SJCRH30 (cell line): ENCODE data around the gene GALT. TPM values are rescaled to one million over a fixed set of nuclear protein-coding genes. Genes with fewer than 3 reads are reported as not detected.
"Not testable (repeated sequence)": the region's sequence is repeated elsewhere in the genome, so short reads cannot be mapped to it uniquely, and the experiment has no call there.

Source experiments
- DNase-seq, 2 experiments: peaks; one replicate each; pipeline ENCODE4 v3.0.0-alpha.2; 2015 to 2020
- H3K27ac ChIP-seq: fragments of 250-450 bp; sonication (Bioruptor Pico); 2 replicates; pipeline ENCODE4 v1.5.1; 2020; ENCODE audit warnings: mild to moderate bottlenecking, moderate library complexity
- H3K27me3 ChIP-seq: fragments of 250-450 bp; sonication (Bioruptor Pico); 2 replicates; pipeline ENCODE4 v1.5.1; 2020; ENCODE audit warnings: mild to moderate bottlenecking, moderate library complexity
- H3K36me3 ChIP-seq: fragments of 250-450 bp; sonication (Bioruptor Pico); 2 replicates; pipeline ENCODE4 v1.5.1; 2020; ENCODE audit warnings: mild to moderate bottlenecking, moderate library complexity
- H3K4me1 ChIP-seq: fragments of 250-450 bp; sonication (Bioruptor Pico); 2 replicates; pipeline ENCODE4 v1.5.1; 2020; ENCODE audit warnings: mild to moderate bottlenecking, moderate library complexity
- H3K4me3 ChIP-seq: fragments of 250-450 bp; sonication (Bioruptor Pico); 2 replicates; pipeline ENCODE4 v1.5.1; 2020; ENCODE audit warnings: mild to moderate bottlenecking, moderate library complexity
- H3K9me3 ChIP-seq: fragments of 250-450 bp; sonication (Bioruptor Pico); replicated peaks from 2 replicates; pipeline ENCODE4 v1.5.1; 2020; ENCODE audit warnings: mild to moderate bottlenecking, moderate library complexity
- total RNA-seq: library from RNA; depleted of rRNA; stranded (reverse); fragments of >200 nt; shearing (Covaris generic); gene quantifications from 2 replicates; pipeline ENCODE4 v1.2.3, GENCODE V29; 2014

Gene GALT
- total RNA-seq, 1 experiment from 2014 or later = 18.9 TPM

- Histone ChIP-seq H3K36me3 (peaks cover 4% of the 10 kb centered on the region; the same call in 1 of the 2 replicates), H3K4me3 (no peak overlapping the region), H3K27me3 (peaks cover under 1% of the 10 kb centered on the region), H3K9me3 (no peaks in the 10 kb centered on the region), H3K27ac (no peak overlapping the region), H3K4me1 (no peaks in the 10 kb centered on the region)
- DNase-seq = no peak
Measured at GRCh38 chr9:34635556-34635955, 10.9 kb upstream of the GALT start.

- H3K9me3 ChIP-seq = no peaks in the 10 kb centered on the region
- H3K27me3 ChIP-seq = no peaks in the 10 kb centered on the region
- no peaks in the 10 kb centered on the region for H3K4me1 ChIP-seq
- DNase-seq = peak; percentile 31 to 59
- H3K36me3 ChIP-seq = peaks cover 4% of the 10 kb centered on the region; the same call in 1 of the 2 replicates
- H3K27ac ChIP-seq = peak overlapping the region; percentile 69
- H3K4me3 ChIP-seq = peak overlapping the region; percentile 79
Measured at GRCh38 chr9:34636791-34637355, 9.6 kb upstream of the GALT start.

- peak; percentile 92 to 93 for DNase-seq
- H3K27me3 ChIP-seq = no peaks in the 10 kb centered on the region
Measured at GRCh38 chr9:34637356-34638137, 8.9 kb upstream of the GALT start, which contains the start of gene SIGMAR1. TSS of gene SIGMAR1 (minus strand) at chr9:34637787. CDS start at chr9:34637697, 90 bp downstream.

GRCh38 chr9:34638138-34638445, 8.4 kb upstream of the GALT start:
- peaks cover 4% of the 10 kb centered on the region; the same call in 1 of the 2 replicates for H3K36me3 ChIP-seq
- H3K27ac ChIP-seq = no peak overlapping the region; the same call in 1 of the 2 replicates
- no peaks in the 10 kb centered on the region for H3K9me3 ChIP-seq
- H3K4me1 ChIP-seq = no peaks in the 10 kb centered on the region
- H3K4me3 ChIP-seq = peak overlapping the region; percentile 79
- no peaks in the 10 kb centered on the region for H3K27me3 ChIP-seq
- no peak for DNase-seq

More at GRCh38 chr9:34637356-34638137, 8.9 kb upstream of the GALT start, which contains the start of gene SIGMAR1:
- Histone ChIP-seq H3K4me3 (peak within 1 kb of the TSS; percentile 79), H3K9me3 (no peaks in the 10 kb centered on the region), H3K36me3 (peaks cover 4% of the 10 kb centered on the region; the same call in 1 of the 2 replicates), H3K27ac (peak within 1 kb of the TSS; percentile 69), H3K4me1 (no peaks in the 10 kb centered on the region)

GRCh38 chr9:34639322-34639721, 7.2 kb upstream of the GALT start:
- H3K27ac ChIP-seq, H3K4me3 ChIP-seq, H3K27me3 ChIP-seq, H3K9me3 ChIP-seq, H3K36me3 ChIP-seq, H3K4me1 ChIP-seq, DNase-seq: not testable (repeated sequence)

GRCh38 chr9:34642679-34643078, 3.8 kb upstream of the GALT start:
- H3K27ac ChIP-seq = no peak overlapping the region

GRCh38 chr9:34644766-34645314, 1.6 kb upstream of the GALT start:
- DNase-seq = no peak
- no peak overlapping the region for H3K4me3 ChIP-seq
- no peaks in the 10 kb centered on the region; the same call in 1 of the 2 replicates for H3K36me3 ChIP-seq
- H3K27me3 ChIP-seq = no peaks in the 10 kb centered on the region
- H3K27ac ChIP-seq = no peak overlapping the region
- H3K4me1 ChIP-seq = peaks cover 4% of the 10 kb centered on the region
- no peaks in the 10 kb centered on the region for H3K9me3 ChIP-seq

More at GRCh38 chr9:34642679-34643078, 3.8 kb upstream of the GALT start:
- no peak for DNase-seq
- H3K36me3 ChIP-seq = no peaks in the 10 kb centered on the region
- peaks cover 4% of the 10 kb centered on the region for H3K4me1 ChIP-seq
- H3K4me3 ChIP-seq = no peak overlapping the region
- H3K27me3 ChIP-seq = no peaks in the 10 kb centered on the region
- no peaks in the 10 kb centered on the region for H3K9me3 ChIP-seq

GRCh38 chr9:34647084-34647403, 569 bp downstream of the GALT start:
- H3K4me1 ChIP-seq = peaks cover 4% of the 10 kb centered on the region
- H3K36me3 ChIP-seq = no peaks in the 10 kb centered on the region; the same call in 1 of the 2 replicates
- H3K27me3 ChIP-seq = no peaks in the 10 kb centered on the region
- H3K27ac ChIP-seq = peak overlapping the region; percentile 53
- peak overlapping the region; percentile 75 for H3K4me3 ChIP-seq
- H3K9me3 ChIP-seq = no peaks in the 10 kb centered on the region
- no peak for DNase-seq

- H3K4me1 ChIP-seq = peaks cover 4% of the 10 kb centered on the region
- no peaks in the 10 kb centered on the region for H3K27me3 ChIP-seq
- no peaks in the 10 kb centered on the region for H3K9me3 ChIP-seq
- no peak overlapping the region for H3K27ac ChIP-seq
- H3K36me3 ChIP-seq = no peaks in the 10 kb centered on the region; the same call in 1 of the 2 replicates
- no peak overlapping the region; the same call in 1 of the 2 replicates for H3K4me3 ChIP-seq
- no peak for DNase-seq
Measured at GRCh38 chr9:34647651-34648050, 1.2 kb downstream of the GALT start.

GRCh38 chr9:34648673-34649072, 2.2 kb downstream of the GALT start:
- peaks cover 7% of the 10 kb centered on the region for H3K4me1 ChIP-seq
- no peaks in the 10 kb centered on the region for H3K27me3 ChIP-seq
- no peaks in the 10 kb centered on the region for H3K9me3 ChIP-seq
- H3K4me3 ChIP-seq = no peak overlapping the region
- H3K27ac ChIP-seq = no peak overlapping the region
- H3K36me3 ChIP-seq = no peaks in the 10 kb centered on the region; the same call in 1 of the 2 replicates
- DNase-seq = no peak

GRCh38 chr9:34650816-34651215, 4.3 kb downstream of the GALT start:
- Histone ChIP-seq H3K9me3 (no peaks in the 10 kb centered on the region), H3K27me3 (no peaks in the 10 kb centered on the region), H3K27ac (no peak overlapping the region), H3K4me3 (no peak overlapping the region), H3K36me3 (no peaks in the 10 kb centered on the region; the same call in 1 of the 2 replicates), H3K4me1 (peaks cover 7% of the 10 kb centered on the region)
- DNase-seq = no peak

- no peaks in the 10 kb centered on the region for H3K9me3 ChIP-seq
- peaks cover 3% of the 10 kb centered on the region; the same call in 1 of the 2 replicates for H3K4me1 ChIP-seq
- no peaks in the 10 kb centered on the region for H3K27me3 ChIP-seq
- H3K36me3 ChIP-seq = no peaks in the 10 kb centered on the region; the same call in 1 of the 2 replicates
- no peak for DNase-seq
- H3K4me3 ChIP-seq = peak overlapping the region; percentile 54
- no peak overlapping the region for H3K27ac ChIP-seq
Measured at GRCh38 chr9:34651321-34651720, 4.8 kb downstream of the GALT start.

GRCh38 chr9:34651876-34652601, 5.6 kb downstream of the GALT start, which contains the start of gene IL11RA:
TSS of gene IL11RA (plus strand) at chr9:34652185. CDS start at chr9:34655218, 3,033 bp downstream.
- peak within 1 kb of the TSS; percentile 11; the same call in 1 of the 2 replicates for H3K27ac ChIP-seq
- H3K4me1 ChIP-seq = peaks cover 3% of the 10 kb centered on the region; the same call in 1 of the 2 replicates
- H3K27me3 ChIP-seq = no peaks in the 10 kb centered on the region
- DNase-seq = peak; percentile 80 to 81
- H3K4me3 ChIP-seq = peak within 1 kb of the TSS; percentile 54
- no peaks in the 10 kb centered on the region; the same call in 1 of the 2 replicates for H3K36me3 ChIP-seq
- H3K9me3 ChIP-seq = no peaks in the 10 kb centered on the region

- Histone ChIP-seq H3K36me3 (no peaks in the 10 kb centered on the region; the same call in 1 of the 2 replicates), H3K9me3 (no peaks in the 10 kb centered on the region), H3K27ac (no peak overlapping the region; the same call in 1 of the 2 replicates), H3K4me1 (peaks cover 3% of the 10 kb centered on the region; the same call in 1 of the 2 replicates), H3K4me3 (peak overlapping the region; percentile 54), H3K27me3 (no peaks in the 10 kb centered on the region)
- no peak for DNase-seq
Measured at GRCh38 chr9:34652602-34653000, 6.1 kb downstream of the GALT start.
